ENCODE results near the gene PLEKHG4B. TPM values are rescaled to one million over a fixed set of nuclear protein-coding genes. Genes with fewer than 3 reads are reported as not detected.

PLEKHG4B gene
- total RNA-seq, 1 experiment from 2014 or later, result not detected

DNA sequence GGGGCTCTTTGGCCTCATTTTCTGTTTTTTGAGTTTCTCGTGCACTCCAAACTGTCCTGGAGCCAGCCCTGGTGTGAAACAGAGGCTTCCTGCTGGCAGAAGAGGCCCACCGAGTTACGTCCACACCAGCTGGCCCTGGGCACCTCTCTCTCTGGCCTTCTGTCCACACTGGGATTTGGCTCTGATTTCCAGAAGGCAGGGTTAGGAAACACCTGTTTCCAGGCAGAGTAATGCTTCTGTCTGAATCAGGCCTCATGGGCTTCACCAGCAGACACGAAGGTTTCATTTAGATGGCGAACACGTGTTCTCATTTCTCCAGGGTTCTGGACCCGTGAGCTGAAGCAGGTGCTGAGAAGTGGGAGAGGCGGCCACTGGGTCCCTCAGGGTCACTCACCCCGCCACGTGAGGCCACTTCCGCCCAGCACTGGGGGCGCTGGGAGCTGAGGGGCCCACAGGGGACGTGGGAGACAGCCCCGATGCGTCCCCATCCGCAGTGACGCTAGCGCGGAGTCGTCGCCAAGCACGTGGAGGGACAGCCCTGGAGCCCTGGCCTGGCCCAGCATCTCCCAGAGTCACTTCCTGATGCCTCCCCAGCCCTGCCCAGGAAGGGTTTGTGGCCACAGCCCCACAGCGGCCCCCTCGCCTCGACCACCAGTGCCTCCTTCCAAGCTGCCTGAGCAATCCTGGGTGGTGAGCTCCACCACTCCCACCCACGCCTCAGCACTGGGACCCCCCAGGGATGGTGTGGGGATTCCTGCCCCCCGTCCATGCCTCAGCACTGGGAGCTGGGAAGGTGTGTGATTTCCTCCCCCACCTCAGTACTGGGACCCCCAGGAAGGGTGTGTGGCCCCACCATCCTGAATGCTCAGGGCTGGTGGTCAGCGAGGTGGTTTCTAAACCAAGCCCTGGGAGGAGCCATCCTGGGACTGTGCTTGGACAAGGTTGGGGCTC, 94.4 kb downstream of the PLEKHG4B start:
- TF ChIP-seq CTCF (IDR thresholded peaks at IDR 0.05; ENCODE audit: unreplicated experiment), result no peak
- DNase-seq (ENCODE audit: unreplicated experiment), result no peak
- H3K4me1 Mint-ChIP-seq (ENCODE audit: insufficient read depth, unreplicated experiment), result no peaks in the 10 kb centered on the region
- H3K27me3 Mint-ChIP-seq (ENCODE audit: insufficient read depth, unreplicated experiment), result peaks cover 12% of the 10 kb centered on the region
- no peak overlapping the region for H3K27ac Mint-ChIP-seq (ENCODE audit: low read depth, unreplicated experiment)
- CTCF ChIA-PET, result no interaction called here
- H3K9me3 Mint-ChIP-seq (ENCODE audit: unreplicated experiment), result no peaks in the 10 kb centered on the region
- no TSS peak for BruUV-seq (replicated peaks)
- intact Hi-C loops (cut with micrococcal nuclease), result no loop called here
- H3K36me3 Mint-ChIP-seq (ENCODE audit: insufficient read depth, unreplicated experiment), result no peaks in the 10 kb centered on the region
- POLR2A ChIA-PET, result no interaction called here
- no peak overlapping the region for H3K4me3 Mint-ChIP-seq (ENCODE audit: unreplicated experiment)

DNA sequence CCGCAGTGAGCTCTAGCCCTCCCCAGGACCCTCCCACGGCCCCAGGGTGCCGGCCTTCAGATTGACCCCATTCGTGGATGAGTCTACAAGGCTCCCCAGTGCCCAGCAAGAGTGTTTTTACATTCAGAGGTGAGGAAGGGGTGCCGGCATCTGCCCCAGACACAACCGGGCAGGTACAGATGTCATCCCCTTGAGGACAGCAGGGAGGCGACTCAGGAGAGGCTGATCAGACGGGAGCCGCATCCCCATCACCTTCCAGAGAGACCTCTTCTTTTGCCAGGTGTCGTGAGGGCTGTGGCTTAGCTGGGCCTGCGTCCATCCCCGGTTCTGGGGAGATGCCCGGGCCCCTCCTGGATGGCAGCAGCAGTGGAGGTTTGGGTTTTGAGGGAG, 95.1 kb downstream of the PLEKHG4B start:
- no peaks in the 10 kb centered on the region for H3K9me3 Mint-ChIP-seq (ENCODE audit: unreplicated experiment)
- CTCF ChIA-PET, result no interaction called here

GRCh38 chr5:187617-188451, 95.9 kb downstream of the PLEKHG4B start:
- H3K4me3 Mint-ChIP-seq (ENCODE audit: unreplicated experiment), result no peak overlapping the region
- intact Hi-C loops (cut with micrococcal nuclease), result loop anchor here (1.0 to 2.0 kb wide), 2 partner anchors 31 to 120 kb away; partner anchors contain the start of genes CCDC127 and SDHA
- ChIA-PET POLR2A (interaction anchor here (0.9 to 1.8 kb wide), 2 partner anchors 30 to 129 kb away, joined by 4 to 10 read pairs; partner anchors contain the start of genes CCDC127 and SDHA), CTCF (interaction anchor here (0.5 to 1.8 kb wide), 25 partner anchors 9 to 1167 kb away, joined by 3 to 7 read pairs (median 4); no protein-coding TSS in a partner anchor)
- H3K27me3 Mint-ChIP-seq (ENCODE audit: insufficient read depth, unreplicated experiment), result peaks cover 12% of the 10 kb centered on the region
- H3K27ac Mint-ChIP-seq (ENCODE audit: low read depth, unreplicated experiment), result no peak overlapping the region
- BruUV-seq (replicated peaks), result no TSS peak
- H3K36me3 Mint-ChIP-seq (ENCODE audit: insufficient read depth, unreplicated experiment), result no peaks in the 10 kb centered on the region
- H3K9me3 Mint-ChIP-seq (ENCODE audit: unreplicated experiment), result no peaks in the 10 kb centered on the region
- no peaks in the 10 kb centered on the region for H3K4me1 Mint-ChIP-seq (ENCODE audit: insufficient read depth, unreplicated experiment)
- no peak for DNase-seq (ENCODE audit: unreplicated experiment)
- TF ChIP-seq CTCF (IDR thresholded peaks at IDR 0.05; ENCODE audit: unreplicated experiment), result no peak

More for the DNA sequence above, 95.1 kb downstream of the PLEKHG4B start:
- Mint-ChIP-seq H3K27me3 (ENCODE audit: insufficient read depth, unreplicated experiment) (peaks cover 12% of the 10 kb centered on the region), H3K36me3 (ENCODE audit: insufficient read depth, unreplicated experiment) (no peaks in the 10 kb centered on the region), H3K27ac (ENCODE audit: low read depth, unreplicated experiment) (no peak overlapping the region), H3K4me3 (ENCODE audit: unreplicated experiment) (no peak overlapping the region), H3K4me1 (ENCODE audit: insufficient read depth, unreplicated experiment) (no peaks in the 10 kb centered on the region)
- POLR2A ChIA-PET, result no interaction called here
- TF ChIP-seq CTCF (IDR thresholded peaks at IDR 0.05; ENCODE audit: unreplicated experiment), result no peak
- no peak for DNase-seq (ENCODE audit: unreplicated experiment)
- BruUV-seq (replicated peaks), result no TSS peak
- intact Hi-C loops (cut with micrococcal nuclease), result no loop called here

Measured in MCF 10A (cell line).